Esophagus mucosa (tissue), 1 donor: Measurements from ENCODE around the gene G2E3. TPM values are rescaled to one million over a fixed set of nuclear protein-coding genes. Genes with fewer than 3 reads are reported as not detected.
A peak's percentile ranks its signal among the peaks of the same experiment; 100 is the strongest.
"Not testable (repeated sequence)": the region's sequence is repeated elsewhere in the genome, so short reads cannot be mapped to it uniquely, and the experiment has no call there.

Source experiments
- ATAC-seq: fragments of 200-7000 bp; cut with Tn5 transposase; one replicate; pipeline ENCODE4 v1.9.1; 2020
- total RNA-seq: library from RNA; stranded (reverse); gene quantifications from one replicate; pipeline ENCODE4 v1.2.4, GENCODE V29; 2023
- donor health status: DM: yes; HTN: yes; CAD: no.

The G2E3 gene
- total RNA-seq: 9.6 TPM

GRCh38 chr14:30558675-30559555 is at the start of gene G2E3:
G2E3 (plus strand) TSS chr14:30559158; CDS start chr14:30581080, 21,922 bp downstream.
- ATAC-seq: peak; percentile 99

GRCh38 chr14:30517737-30518136 is 41.2 kb upstream of the G2E3 start:
- no peak for ATAC-seq

- no peak for ATAC-seq
Measured at GRCh38 chr14:30518867-30519560, 39.9 kb upstream of the G2E3 start.

- no peak for ATAC-seq
Measured at GRCh38 chr14:30519961-30520360, 39.0 kb upstream of the G2E3 start.

GRCh38 chr14:30520536-30520935 is 38.4 kb upstream of the G2E3 start:
- ATAC-seq: no peak

GRCh38 chr14:30521899-30522736 is 36.8 kb upstream of the G2E3 start:
- no peak for ATAC-seq

- ATAC-seq: no peak
Measured at GRCh38 chr14:30525833-30526232, 33.1 kb upstream of the G2E3 start.

- no peak for ATAC-seq
Measured at GRCh38 chr14:30527196-30527595, 31.8 kb upstream of the G2E3 start.

- ATAC-seq: no peak
Measured at GRCh38 chr14:30528119-30528518, 30.8 kb upstream of the G2E3 start.

GRCh38 chr14:30528778-30529642 is 29.9 kb upstream of the G2E3 start:
- no peak for ATAC-seq

GRCh38 chr14:30532264-30532663 is 26.7 kb upstream of the G2E3 start:
- no peak for ATAC-seq

- no peak for ATAC-seq
Measured at GRCh38 chr14:30533126-30533525, 25.8 kb upstream of the G2E3 start.

- no peak for ATAC-seq
Measured at GRCh38 chr14:30541318-30541717, 17.6 kb upstream of the G2E3 start.

GRCh38 chr14:30546735-30547134 is 12.2 kb upstream of the G2E3 start:
- ATAC-seq: not testable (repeated sequence)

- no peak for ATAC-seq
Measured at GRCh38 chr14:30547388-30548048, 11.4 kb upstream of the G2E3 start.

- ATAC-seq: no peak
Measured at GRCh38 chr14:30550335-30550734, 8.6 kb upstream of the G2E3 start.

- ATAC-seq: no peak
Measured at GRCh38 chr14:30551460-30551859, 7.5 kb upstream of the G2E3 start.

- ATAC-seq: peak; percentile 88
Measured at GRCh38 chr14:30553311-30553989, 5.5 kb upstream of the G2E3 start.

GRCh38 chr14:30558362-30558674 is 640 bp upstream of the G2E3 start:
- ATAC-seq: no peak

- ATAC-seq: no peak
Measured at GRCh38 chr14:30559638-30560091, 707 bp downstream of the G2E3 start.

- no peak for ATAC-seq
Measured at GRCh38 chr14:30560581-30560980, 1.6 kb downstream of the G2E3 start.
